ENCODE data around the gene ZCCHC4.

GRCh38 chr4:25417014-25417413 is 104.4 kb downstream of the ZCCHC4 start:
- TF ChIP-seq HOXA7 (CRISPR knock-in tag; IDR thresholded peaks at IDR 0.05) (no peak), KDM5A (IDR thresholded peaks at IDR 0.05) (no peak), CTCF (IDR thresholded peaks at IDR 0.05) (no peak), HDAC2 (IDR thresholded peaks at IDR 0.05) (no peak), POLR2A (IDR thresholded peaks at IDR 0.05; ENCODE audit: low read length) (no peak), RAD21 (conservative IDR thresholded peaks at IDR 0.05 in 1 of 2, IDR thresholded peaks at IDR 0.05 in 1 of 2) (no peak), KDM1A (IDR thresholded peaks at IDR 0.05; ENCODE audit: low read depth) (no peak), ESRRA (IDR thresholded peaks at IDR 0.05; ENCODE audit: borderline replicate concordance, low read length) (no peak), NPAS2 (CRISPR knock-in tag; IDR thresholded peaks at IDR 0.05; ENCODE audit: borderline replicate concordance) (no peak), ZNF302 (CRISPR knock-in tag; IDR thresholded peaks at IDR 0.05) (no peak)
